Articular chondrocyte of knee joint (primary cell): ENCODE data around the gene PIKFYVE. TPM values are rescaled to one million over a fixed set of nuclear protein-coding genes. Genes with fewer than 3 reads are reported as not detected.

Source experiments
- total RNA-seq: library from RNA; depleted of rRNA; stranded (reverse); fragments of >200 nt; gene quantifications from 2 replicates; pipeline ENCODE4 v1.2.3, GENCODE V29; 2012

The PIKFYVE gene, protein sequence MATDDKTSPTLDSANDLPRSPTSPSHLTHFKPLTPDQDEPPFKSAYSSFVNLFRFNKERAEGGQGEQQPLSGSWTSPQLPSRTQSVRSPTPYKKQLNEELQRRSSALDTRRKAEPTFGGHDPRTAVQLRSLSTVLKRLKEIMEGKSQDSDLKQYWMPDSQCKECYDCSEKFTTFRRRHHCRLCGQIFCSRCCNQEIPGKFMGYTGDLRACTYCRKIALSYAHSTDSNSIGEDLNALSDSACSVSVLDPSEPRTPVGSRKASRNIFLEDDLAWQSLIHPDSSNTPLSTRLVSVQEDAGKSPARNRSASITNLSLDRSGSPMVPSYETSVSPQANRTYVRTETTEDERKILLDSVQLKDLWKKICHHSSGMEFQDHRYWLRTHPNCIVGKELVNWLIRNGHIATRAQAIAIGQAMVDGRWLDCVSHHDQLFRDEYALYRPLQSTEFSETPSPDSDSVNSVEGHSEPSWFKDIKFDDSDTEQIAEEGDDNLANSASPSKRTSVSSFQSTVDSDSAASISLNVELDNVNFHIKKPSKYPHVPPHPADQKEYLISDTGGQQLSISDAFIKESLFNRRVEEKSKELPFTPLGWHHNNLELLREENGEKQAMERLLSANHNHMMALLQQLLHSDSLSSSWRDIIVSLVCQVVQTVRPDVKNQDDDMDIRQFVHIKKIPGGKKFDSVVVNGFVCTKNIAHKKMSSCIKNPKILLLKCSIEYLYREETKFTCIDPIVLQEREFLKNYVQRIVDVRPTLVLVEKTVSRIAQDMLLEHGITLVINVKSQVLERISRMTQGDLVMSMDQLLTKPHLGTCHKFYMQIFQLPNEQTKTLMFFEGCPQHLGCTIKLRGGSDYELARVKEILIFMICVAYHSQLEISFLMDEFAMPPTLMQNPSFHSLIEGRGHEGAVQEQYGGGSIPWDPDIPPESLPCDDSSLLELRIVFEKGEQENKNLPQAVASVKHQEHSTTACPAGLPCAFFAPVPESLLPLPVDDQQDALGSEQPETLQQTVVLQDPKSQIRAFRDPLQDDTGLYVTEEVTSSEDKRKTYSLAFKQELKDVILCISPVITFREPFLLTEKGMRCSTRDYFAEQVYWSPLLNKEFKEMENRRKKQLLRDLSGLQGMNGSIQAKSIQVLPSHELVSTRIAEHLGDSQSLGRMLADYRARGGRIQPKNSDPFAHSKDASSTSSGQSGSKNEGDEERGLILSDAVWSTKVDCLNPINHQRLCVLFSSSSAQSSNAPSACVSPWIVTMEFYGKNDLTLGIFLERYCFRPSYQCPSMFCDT (N-terminal part only)
- total RNA-seq = 55.0 and 64.3 TPM in 2 replicates

DNA sequence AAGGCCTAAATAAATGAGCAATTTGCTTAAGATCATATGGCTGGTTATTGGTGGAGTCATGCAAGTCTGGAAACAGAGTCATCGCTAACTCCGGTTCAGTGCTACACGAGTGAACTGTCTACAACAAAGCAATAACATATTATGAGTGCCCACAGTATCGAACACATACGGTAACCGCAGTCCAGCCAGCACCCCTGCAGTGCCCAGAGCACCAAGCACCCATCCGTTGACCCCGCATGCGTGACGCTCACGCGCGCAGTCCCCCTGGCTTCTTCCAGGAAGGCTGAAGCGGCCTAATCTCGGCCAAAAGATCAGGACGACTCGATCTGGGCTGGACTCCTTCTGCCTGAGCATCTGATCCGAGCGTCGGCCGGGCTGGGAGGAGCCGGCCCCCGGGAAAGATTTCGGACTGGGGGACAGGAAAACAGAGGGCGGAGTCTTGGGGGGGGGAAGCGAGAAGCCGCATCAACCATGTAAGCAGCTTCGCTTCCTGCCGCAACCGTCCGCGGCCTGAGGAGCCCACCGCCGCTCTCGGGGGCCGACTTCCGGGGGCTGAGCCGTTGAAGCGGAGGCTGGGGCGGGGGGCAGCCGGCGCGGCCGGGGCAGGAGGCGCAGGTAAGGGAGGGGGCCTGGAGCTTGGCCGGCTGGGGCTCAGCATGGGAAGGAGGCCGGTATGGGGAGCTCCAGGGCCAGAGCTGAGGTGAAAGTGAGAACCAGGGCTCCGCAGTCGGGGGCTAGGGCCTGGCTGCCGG lies at the start of gene PIKFYVE:
Gene PIKFYVE, plus strand, starts transcription at position 455 of the 752 bp plus-strand sequence. CDS start 5,265 bp downstream, outside the sequence.

DNA sequence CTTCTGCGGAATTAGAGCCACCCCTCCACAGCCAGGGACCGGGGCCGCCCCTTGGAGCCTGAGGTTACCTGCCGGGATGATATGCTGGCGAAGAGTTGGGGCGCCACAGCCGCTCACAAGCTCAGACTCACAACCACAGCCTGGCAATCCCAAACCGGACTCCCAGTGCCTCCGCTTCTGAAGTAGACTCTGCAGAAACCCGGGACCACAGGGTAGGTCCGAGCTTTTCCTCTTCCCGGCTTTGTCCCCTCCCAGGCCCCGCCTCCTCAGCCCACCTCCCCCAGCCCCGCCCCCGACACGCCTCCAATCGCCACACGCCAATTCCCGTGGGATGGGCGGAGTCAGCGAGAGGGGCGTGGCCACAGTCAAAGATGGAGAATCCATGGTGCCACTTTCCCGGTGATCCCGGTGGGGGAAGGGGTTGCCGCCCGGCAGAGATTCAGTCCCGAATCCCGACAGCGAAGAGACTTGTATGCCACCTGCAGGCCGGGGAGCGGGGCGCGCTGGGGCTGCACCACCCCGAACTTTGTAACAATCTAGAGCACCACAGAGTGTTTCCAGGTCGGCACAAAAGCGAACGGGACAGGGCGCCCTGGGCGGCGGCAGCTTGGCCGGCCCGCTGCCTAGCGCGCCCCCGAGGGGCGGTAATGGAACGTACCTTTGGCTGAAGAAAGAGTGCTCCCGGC lies 11.0 kb upstream of the PIKFYVE start, which contains the start of gene IDH1:
Gene IDH1, minus strand, starts transcription at position 201 of the 686 bp plus-strand sequence. CDS start 3,520 bp downstream, outside the sequence.

DNA sequence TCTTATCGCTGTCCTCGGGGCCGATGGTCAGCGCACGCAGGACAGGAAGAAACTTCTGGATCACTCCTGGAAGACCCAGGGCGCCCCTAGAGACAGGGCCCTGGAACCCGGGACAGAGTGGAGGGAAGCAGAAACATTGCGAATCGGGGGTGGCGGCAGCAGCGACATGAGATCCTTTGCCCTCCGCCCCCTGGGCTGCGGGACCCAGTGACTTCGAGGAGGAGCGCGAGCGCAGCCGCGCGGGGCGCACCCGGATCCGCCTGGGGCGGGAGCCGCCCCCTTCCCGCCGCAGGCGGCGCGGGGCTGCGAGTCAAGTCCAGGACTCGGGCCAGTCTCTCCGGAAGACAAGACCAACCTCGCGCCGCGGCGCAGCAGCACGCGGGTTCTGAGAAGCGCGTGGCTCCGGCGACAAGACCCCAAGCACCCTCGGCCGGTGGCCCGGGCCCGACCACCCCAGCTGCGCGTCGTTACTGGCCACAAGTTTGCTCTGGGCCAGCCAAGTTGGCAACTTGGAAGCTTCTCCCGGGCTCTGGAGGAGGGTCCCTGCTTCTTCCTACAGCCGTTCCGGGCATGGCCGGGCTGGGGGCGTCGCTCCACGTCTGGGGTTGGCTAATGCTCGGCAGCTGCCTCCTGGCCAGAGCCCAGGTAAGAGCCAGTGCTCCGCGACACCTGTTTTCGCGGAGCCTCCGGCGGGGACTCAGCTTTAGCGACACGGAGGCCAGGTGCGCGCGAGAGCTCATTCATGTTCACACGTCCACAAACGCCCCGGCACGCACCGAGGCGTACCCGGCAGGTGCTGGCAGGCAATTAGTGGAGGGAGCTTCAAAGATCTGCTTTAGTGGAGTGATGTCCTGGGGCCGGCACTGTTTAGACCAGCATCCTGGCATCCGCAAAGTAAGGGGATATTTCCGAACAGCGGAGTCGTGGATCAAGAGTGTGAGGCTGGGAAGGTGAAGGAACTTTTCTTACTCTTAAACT lies 140.7 kb downstream of the PIKFYVE start, which contains the start of gene PTH2R:
Gene PTH2R, plus strand, starts transcription at position 319 of the 978 bp plus-strand sequence. Its CDS starts 252 bp downstream, at position 571.

Other genes starting within 250 kb of the PIKFYVE start
- 16.8 and 17.5 TPM in 2 replicates for gene PLEKHM3, start 240.7 kb upstream of the PIKFYVE start, total RNA-seq
- not detected in 2 replicates for gene CRYGD, start 141.7 kb upstream of the PIKFYVE start, total RNA-seq
- not detected in 2 replicates for gene CRYGC, start 136.4 kb upstream of the PIKFYVE start, total RNA-seq
- not detected in 2 replicates for gene CRYGB, start 120.1 kb upstream of the PIKFYVE start, total RNA-seq
- not detected in 2 replicates for gene CRYGA, start 102.7 kb upstream of the PIKFYVE start, total RNA-seq
- gene C2orf80, start 76.2 kb upstream of the PIKFYVE start, total RNA-seq = not detected in 2 replicates
- gene IDH1, start 11.2 kb upstream of the PIKFYVE start, total RNA-seq = 197 and 222 TPM in 2 replicates
- gene PTH2R, start 140.5 kb downstream of the PIKFYVE start, total RNA-seq = 0.11 and 0.13 TPM in 2 replicates